Tibial artery (tissue), 4 donors: ENCODE results near the gene PPM1J.

ENCODE experiments used
- DNase-seq, 2 donors: peaks; one replicate each; pipeline ENCODE4 v3.0.0-alpha.2; 2019
- H3K27ac ChIP-seq, 2 donors: fragments of 200-600 bp; sonication (generic) in 1 of 2; 1 replicate in 1 of 2; 2 replicates in 1 of 2; pipeline ENCODE4 v1.5.1; 2018 to 2019; ENCODE audit warnings: mild to moderate bottlenecking in 1 of 2
- H3K27me3 ChIP-seq, 2 donors: fragments of 200-600 bp; sonication (generic) in 1 of 2; one replicate each; pipeline versions ENCODE4 v1.5.1 to v1.6.0; 2016 to 2019
- H3K36me3 ChIP-seq, 3 donors: fragments of 200-600 bp; sonication (generic) in 2 of 3; one replicate each; pipeline ENCODE4 v1.5.1; 2016 to 2019; ENCODE audit warnings: mild to moderate bottlenecking in 2 of 3
- H3K4me1 ChIP-seq, 4 donors: fragments of 200-600 bp; sonication (generic) in 2 of 4; 1 replicate in 3 of 4; 2 replicates in 1 of 4; pipeline ENCODE4 v1.5.1; 2016 to 2019
- H3K4me3 ChIP-seq, 2 donors: fragments of 200-600 bp; sonication (generic) in 1 of 2; 1 replicate in 1 of 2; 2 replicates in 1 of 2; pipeline ENCODE4 v1.5.1; 2018 to 2019; ENCODE audit warnings: mild to moderate bottlenecking in 2 of 2
- H3K9me3 ChIP-seq, 3 donors: fragments of 200-600 bp; sonication (generic) in 1 of 3; one replicate each; pipeline ENCODE4 v1.5.1; 2016 to 2019
- intact Hi-C: fragments of 100-400 bp; cut with DNase I; formaldehyde crosslinking; loops from one replicate; pipeline ENCODE4 v1.15.0; 2023; ENCODE audit warnings: low total_unique reads
- TF ChIP-seq, protein P1 (sequence below), 2 experiments: fragments of 200-600 bp in 1 of 2; fragments of 450-650 bp in 1 of 2; IDR thresholded peaks; one replicate each; pipeline ENCODE4 v1.5.1; 2017 to 2019; ENCODE audit warnings: antibody characterized with exemption in 2 of 2, mild to moderate bottlenecking in 1 of 2, moderate library complexity in 1 of 2

PPM1J gene

DNA sequence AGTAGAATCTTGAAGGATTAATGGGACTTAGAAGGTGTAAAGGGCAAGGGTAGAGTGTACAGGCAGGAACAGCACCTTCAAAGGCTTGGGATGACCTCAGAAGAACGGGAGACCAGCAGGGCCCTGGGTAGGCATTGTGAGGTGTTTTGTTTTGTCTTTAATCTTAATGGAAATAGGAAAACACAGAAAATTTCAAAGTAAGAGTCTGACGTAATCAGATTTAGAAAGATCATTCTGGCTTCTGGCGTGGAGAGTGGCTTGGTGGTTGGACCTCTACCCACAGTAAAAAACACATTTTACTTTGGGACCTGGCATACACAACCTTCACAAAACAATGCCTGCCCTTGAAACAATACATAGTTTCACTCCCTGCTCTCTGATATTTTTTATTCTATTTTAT, 36.5 kb downstream of the PPM1J start:
- intact Hi-C loops: no loop called here
- TF ChIP-seq, protein P1, sequence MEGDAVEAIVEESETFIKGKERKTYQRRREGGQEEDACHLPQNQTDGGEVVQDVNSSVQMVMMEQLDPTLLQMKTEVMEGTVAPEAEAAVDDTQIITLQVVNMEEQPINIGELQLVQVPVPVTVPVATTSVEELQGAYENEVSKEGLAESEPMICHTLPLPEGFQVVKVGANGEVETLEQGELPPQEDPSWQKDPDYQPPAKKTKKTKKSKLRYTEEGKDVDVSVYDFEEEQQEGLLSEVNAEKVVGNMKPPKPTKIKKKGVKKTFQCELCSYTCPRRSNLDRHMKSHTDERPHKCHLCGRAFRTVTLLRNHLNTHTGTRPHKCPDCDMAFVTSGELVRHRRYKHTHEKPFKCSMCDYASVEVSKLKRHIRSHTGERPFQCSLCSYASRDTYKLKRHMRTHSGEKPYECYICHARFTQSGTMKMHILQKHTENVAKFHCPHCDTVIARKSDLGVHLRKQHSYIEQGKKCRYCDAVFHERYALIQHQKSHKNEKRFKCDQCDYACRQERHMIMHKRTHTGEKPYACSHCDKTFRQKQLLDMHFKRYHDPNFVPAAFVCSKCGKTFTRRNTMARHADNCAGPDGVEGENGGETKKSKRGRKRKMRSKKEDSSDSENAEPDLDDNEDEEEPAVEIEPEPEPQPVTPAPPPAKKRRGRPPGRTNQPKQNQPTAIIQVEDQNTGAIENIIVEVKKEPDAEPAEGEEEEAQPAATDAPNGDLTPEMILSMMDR (IDR thresholded peaks at IDR 0.05): no peak
- H3K27me3 ChIP-seq: no peaks in the 10 kb centered on the region
- peaks cover 0 to 23% (median 11%) of the 10 kb centered on the region in 4 donors for H3K4me1 ChIP-seq
- H3K9me3 ChIP-seq: no peaks in the 10 kb centered on the region
- no peak overlapping the region for H3K4me3 ChIP-seq
- H3K27ac ChIP-seq: no peak overlapping the region
- no peak for DNase-seq
- no peaks in the 10 kb centered on the region for H3K36me3 ChIP-seq

DNA sequence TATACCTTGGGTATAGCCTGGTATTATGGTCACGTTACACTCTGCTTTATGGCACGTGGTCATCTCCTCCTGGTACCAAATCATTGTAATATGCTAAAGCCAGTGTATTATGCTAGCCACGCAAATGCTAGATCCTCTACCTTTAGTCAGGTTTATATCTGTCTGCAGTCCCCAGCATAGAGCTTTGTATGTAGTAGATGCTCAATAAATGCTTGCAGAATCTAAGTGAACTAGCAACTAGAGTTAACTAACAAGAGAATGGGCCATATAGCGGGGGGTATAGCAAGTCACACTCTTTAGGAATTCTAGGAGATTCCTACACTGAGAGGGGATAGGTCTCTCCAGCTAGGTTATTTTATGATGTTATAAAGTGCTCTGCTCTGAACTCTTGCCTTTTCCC, 37.6 kb downstream of the PPM1J start:
- peaks cover 0 to 28% (median 15%) of the 10 kb centered on the region in 4 donors for H3K4me1 ChIP-seq
- H3K9me3 ChIP-seq: no peaks in the 10 kb centered on the region
- no peak overlapping the region for H3K27ac ChIP-seq
- no peak overlapping the region for H3K4me3 ChIP-seq
- H3K36me3 ChIP-seq: no peaks in the 10 kb centered on the region
- TF ChIP-seq, protein P1 (IDR thresholded peaks at IDR 0.05): no peak
- DNase-seq: no peak
- intact Hi-C loops: no loop called here
- no peaks in the 10 kb centered on the region for H3K27me3 ChIP-seq

DNA sequence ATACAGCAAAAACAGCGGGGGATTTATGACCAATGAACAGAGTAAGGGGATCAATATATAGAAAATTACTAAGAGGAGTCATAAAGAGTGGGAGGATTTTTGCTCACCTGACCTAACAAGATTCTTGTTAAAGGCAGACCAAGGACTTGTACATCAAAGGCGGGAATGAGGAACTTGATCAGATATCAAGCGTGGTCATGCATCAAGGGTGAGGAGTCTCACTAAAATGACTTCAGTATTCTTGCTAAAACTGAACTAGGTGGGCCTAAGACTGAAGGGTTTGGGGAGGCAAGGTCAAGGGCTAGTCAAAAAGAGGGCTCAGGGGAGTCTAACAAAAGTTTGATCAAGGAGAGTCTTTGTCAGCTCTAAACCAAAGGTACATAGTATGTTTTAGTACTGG, 38.6 kb downstream of the PPM1J start:
- intact Hi-C loops: no loop called here

DNA sequence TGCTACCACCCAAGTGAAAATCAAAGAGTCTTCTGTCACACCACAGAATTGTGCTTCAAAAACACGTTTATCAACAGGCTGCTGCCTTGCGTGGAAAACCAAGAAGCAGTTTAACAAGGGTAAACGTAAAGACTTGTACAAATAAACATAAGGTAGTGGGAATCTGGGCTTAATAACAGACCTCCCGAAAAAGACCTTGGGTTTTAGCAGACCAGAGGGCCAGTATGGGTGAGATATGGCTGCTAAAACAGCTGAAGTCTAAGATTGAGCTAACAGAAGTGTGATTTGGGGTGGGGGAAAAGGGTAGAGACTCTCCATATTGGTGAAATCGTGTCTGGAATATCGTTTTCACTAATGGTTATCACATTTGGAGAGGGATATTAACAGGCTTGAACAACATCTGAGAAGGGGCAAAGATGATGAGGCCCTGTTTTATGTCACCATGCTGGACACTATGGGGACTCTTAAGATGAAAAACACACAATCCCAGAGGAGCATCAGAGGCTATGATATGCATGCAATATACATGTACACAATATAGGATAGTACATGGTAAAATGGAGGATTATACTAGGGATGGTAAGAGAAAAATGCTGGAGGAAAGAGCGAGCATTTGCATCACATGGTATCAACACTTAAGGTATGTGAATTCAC, 39.3 kb downstream of the PPM1J start:
- TF ChIP-seq, protein P1 (IDR thresholded peaks at IDR 0.05): no peak
- Histone ChIP-seq H3K27ac (peak overlapping the region; percentile 85 to 94), H3K27me3 (no peaks in the 10 kb centered on the region), H3K4me1 (peaks cover 0 to 28% (median 15%) of the 10 kb centered on the region in 4 donors), H3K4me3 (peak overlapping the region; percentile 65 to 78), H3K36me3 (peaks cover 0 to 14% (median 8%) of the 10 kb centered on the region in 3 donors), H3K9me3 (no peaks in the 10 kb centered on the region)
- intact Hi-C loops: loop anchor here (2.0 kb wide), 1 partner anchor 25 kb away; no protein-coding TSS in a partner anchor
- no peak for DNase-seq

More for the DNA sequence above, 38.6 kb downstream of the PPM1J start:
- Histone ChIP-seq H3K4me1 (peaks cover 0 to 28% (median 15%) of the 10 kb centered on the region in 4 donors), H3K9me3 (no peaks in the 10 kb centered on the region), H3K4me3 (no peak overlapping the region), H3K27ac (no peak overlapping the region), H3K36me3 (peaks cover 0 to 7% (median 3%) of the 10 kb centered on the region in 3 donors), H3K27me3 (no peaks in the 10 kb centered on the region)
- no peak for DNase-seq
- TF ChIP-seq, protein P1 (IDR thresholded peaks at IDR 0.05): no peak

DNA sequence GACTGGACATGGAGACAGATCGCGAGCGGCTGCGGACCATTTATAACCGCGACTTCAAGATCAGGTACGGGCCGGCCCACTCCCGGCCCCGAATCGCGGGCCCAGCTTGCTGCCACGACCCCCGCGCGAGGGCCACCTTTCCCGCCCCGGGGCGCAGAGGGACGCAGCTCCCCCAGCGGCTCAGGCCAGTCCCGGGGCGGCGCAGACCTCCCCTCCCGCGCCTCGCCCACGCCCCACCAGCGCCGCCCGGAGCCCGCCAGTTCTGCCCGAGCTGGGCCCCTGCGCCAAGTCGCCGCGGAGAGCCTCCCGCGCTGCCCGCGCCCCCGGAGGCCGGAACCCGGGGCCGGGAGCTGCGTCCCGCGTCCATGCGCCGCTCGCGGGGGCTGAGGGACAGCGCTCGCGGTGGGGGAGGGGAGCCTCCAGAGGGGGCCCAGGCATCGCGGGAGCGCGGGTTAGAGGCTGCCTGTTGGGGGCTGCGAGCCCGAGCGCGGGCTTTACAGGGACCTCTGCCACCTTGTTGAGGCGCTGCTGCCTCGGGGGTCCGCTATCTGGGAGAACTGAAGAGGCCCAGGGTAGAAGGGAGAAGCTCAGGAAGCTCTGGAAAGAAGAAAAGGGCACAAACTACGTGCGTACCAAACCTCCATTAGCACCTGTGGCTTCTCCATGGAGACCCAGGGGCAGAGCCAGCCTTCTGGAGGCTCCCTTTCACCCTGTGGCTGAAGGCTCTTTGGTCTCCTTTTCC, 40.0 kb downstream of the PPM1J start:
- H3K36me3 ChIP-seq: peaks cover 0 to 21% (median 13%) of the 10 kb centered on the region in 3 donors
- H3K27ac ChIP-seq: peak overlapping the region; percentile 85 to 94
- peak; percentile 42 to 76 for DNase-seq
- H3K9me3 ChIP-seq: no peaks in the 10 kb centered on the region
- TF ChIP-seq, protein P1 (IDR thresholded peaks at IDR 0.05): peak in 1 of 2 experiments; percentile 7
- H3K4me3 ChIP-seq: peak overlapping the region; percentile 65 to 78
- H3K27me3 ChIP-seq: no peaks in the 10 kb centered on the region
- intact Hi-C loops: loop anchor here (2.0 to 5.0 kb wide), 2 partner anchors 26 to 58 kb away; partner anchors contain the start of genes CAPZA1 and ST7L
- H3K4me1 ChIP-seq: peaks cover 0 to 28% (median 15%) of the 10 kb centered on the region in 4 donors
